ENCODE data around the gene BCL2L14. TPM values are rescaled to one million over a fixed set of nuclear protein-coding genes. Genes with fewer than 3 reads are reported as not detected.

The BCL2L14 gene
- total RNA-seq: 10 to 100 TPM; 13.0 to 13.9 TPM

DNA sequence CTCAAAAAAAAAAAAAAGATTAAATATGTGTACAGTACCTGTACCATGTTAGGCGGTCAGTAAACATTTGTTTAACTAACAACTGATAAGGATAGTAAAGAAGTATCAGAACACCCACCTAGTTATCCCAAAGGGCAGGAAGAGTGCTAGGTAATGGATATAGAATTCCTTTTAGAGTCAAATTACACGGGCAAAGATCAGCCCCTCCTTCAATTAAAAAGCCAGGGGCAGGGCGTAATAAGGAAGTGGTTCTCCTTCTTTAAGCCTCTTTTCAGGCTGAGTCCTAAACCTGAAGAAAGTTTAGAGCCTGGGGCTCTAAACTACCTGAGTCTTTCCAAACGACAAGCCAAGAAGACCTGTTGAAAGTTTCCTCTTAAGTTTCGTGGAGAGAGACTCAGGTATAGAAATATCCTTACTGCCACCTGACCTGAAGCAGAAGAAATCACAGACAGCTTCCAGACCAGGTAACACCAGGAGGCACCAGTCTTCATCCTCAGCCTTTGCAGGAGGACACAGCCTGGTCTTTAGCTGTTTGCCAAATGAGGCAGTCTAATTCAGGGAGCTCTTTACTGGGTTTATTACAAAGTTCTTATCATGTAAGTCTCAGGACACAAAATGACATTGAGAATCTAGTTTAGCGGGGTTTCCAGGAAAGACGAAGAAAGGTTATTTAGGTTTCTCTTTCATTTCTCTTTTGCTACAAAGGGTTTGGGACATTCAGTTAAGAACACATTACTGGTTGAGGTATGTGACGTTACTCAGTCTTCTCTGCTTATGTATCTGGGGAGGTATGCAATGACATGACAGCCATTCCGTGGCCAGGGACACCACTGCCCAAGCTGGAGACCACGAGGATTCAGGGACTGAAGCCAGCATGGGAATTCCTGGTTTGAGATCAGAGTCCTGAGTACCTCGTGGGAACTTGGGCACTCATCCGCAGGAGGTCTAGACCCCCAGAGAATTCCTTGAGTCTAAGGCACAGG, at the start of gene BCL2L14:
TSS of gene BCL2L14 (plus strand) at position 266 of the 983 bp plus-strand sequence. CDS start 8,367 bp downstream, outside the sequence.
- Mint-ChIP-seq H3K27me3 (peaks cover 2% of the 10 kb centered on the region), H3K27ac (peak within 1 kb of the TSS; percentile 89), H3K9me3 (no peaks in the 10 kb centered on the region), H3K36me3 (ENCODE audit: low read depth) (peaks cover 6% of the 10 kb centered on the region), H3K4me3 (peak within 1 kb of the TSS; percentile 83), H3K4me1 (peaks cover 29% of the 10 kb centered on the region)
- POLR2A ChIA-PET: interaction anchor here (0.6 to 2.6 kb wide), 19 partner anchors 13 to 899 kb away, joined by 3 to 21 read pairs (median 4); partner anchors contain the start of genes BORCS5 and ETV6
- CTCF ChIA-PET: interaction anchor here (0.9 to 2.6 kb wide), 7 partner anchors 12 to 491 kb away, joined by 3 to 12 read pairs (median 6); partner anchors contain the start of gene BORCS5
- peak; percentile 38 for DNase-seq

GRCh38 chr12:12022306-12022936, 48.3 kb upstream of the BCL2L14 start:
- DNase-seq: no peak
- ChIA-PET CTCF (interaction anchor here (1.9 kb wide), 1 partner anchor 10 kb away, joined by 11 read pairs; no protein-coding TSS in a partner anchor), POLR2A (interaction anchor here (1.1 kb wide), 1 partner anchor 13 kb away, joined by 3 read pairs; no protein-coding TSS in a partner anchor)
- H3K4me1 Mint-ChIP-seq: peaks cover 38% of the 10 kb centered on the region
- H3K4me3 Mint-ChIP-seq: no peak overlapping the region
- peaks cover 16% of the 10 kb centered on the region for H3K36me3 Mint-ChIP-seq (ENCODE audit: low read depth)
- no peak overlapping the region for H3K27ac Mint-ChIP-seq
- peaks cover 8% of the 10 kb centered on the region for H3K9me3 Mint-ChIP-seq
- H3K27me3 Mint-ChIP-seq: no peaks in the 10 kb centered on the region

- ChIA-PET CTCF (interaction anchor here (1.9 kb wide), 1 partner anchor 9 kb away, joined by 11 read pairs; no protein-coding TSS in a partner anchor), POLR2A (no interaction called here)
- no peak overlapping the region for H3K4me3 Mint-ChIP-seq
- H3K4me1 Mint-ChIP-seq: peaks cover 37% of the 10 kb centered on the region
- DNase-seq: no peak
- peaks cover 12% of the 10 kb centered on the region for H3K9me3 Mint-ChIP-seq
- peak overlapping the region; percentile 1 for H3K27ac Mint-ChIP-seq
- H3K27me3 Mint-ChIP-seq: no peaks in the 10 kb centered on the region
- peaks cover 19% of the 10 kb centered on the region for H3K36me3 Mint-ChIP-seq (ENCODE audit: low read depth)
Observed at GRCh38 chr12:12023456-12023855, 47.3 kb upstream of the BCL2L14 start.

GRCh38 chr12:12024911-12025682, 45.6 kb upstream of the BCL2L14 start:
- Mint-ChIP-seq H3K4me3 (peak overlapping the region; percentile 28), H3K27ac (peak overlapping the region; percentile 74)
- POLR2A ChIA-PET: interaction anchor here (1.1 to 2.4 kb wide), 5 partner anchors 12 to 446 kb away, joined by 3 to 19 read pairs (median 4); partner anchors contain the start of gene ETV6

DNA sequence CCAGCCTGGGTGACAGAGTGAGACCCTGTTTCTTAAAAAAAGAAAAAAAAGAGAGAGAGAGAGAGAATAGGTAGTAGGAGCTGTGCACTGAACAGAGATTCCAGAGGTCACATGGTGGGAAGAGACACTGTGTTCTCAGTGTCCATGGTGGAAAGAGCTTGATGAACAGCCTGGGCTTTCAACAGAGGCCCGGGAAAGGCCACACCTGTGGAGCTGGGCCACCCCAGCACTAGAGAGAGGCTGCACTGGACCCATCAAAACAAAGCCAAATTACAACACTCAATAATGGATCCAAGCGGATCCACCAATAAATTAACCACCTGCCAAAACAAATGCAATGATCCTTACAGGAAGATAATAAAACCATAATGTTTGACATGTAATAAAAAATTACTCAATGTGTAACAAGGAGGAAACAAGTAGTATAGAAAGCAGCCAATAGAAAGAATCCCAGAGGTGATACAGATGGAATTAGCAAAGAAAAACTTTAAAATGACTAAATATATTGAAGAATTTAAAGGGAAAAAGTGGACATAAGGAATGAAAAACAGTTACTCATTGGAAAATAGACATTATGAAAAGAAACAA, 44.8 kb upstream of the BCL2L14 start:
- no peak overlapping the region for H3K27ac Mint-ChIP-seq
- ChIA-PET CTCF (interaction anchor here (1.9 kb wide), 1 partner anchor 16 kb away, joined by 7 read pairs; no protein-coding TSS in a partner anchor), POLR2A (interaction anchor here (1.6 to 2.4 kb wide), 4 partner anchors 13 to 376 kb away, joined by 4 to 19 read pairs (median 6); partner anchors contain the start of gene ETV6)
- no peak for DNase-seq
- peaks cover 19% of the 10 kb centered on the region for H3K36me3 Mint-ChIP-seq (ENCODE audit: low read depth)
- peaks cover 40% of the 10 kb centered on the region for H3K4me1 Mint-ChIP-seq
- peaks cover 12% of the 10 kb centered on the region for H3K9me3 Mint-ChIP-seq
- H3K27me3 Mint-ChIP-seq: no peaks in the 10 kb centered on the region
- no peak overlapping the region for H3K4me3 Mint-ChIP-seq

More at GRCh38 chr12:12024911-12025682, 45.6 kb upstream of the BCL2L14 start:
- CTCF ChIA-PET: interaction anchor here (0.6 to 1.9 kb wide), 2 partner anchors 15 to 216 kb away, joined by 3 to 7 read pairs; no protein-coding TSS in a partner anchor
- Mint-ChIP-seq H3K9me3 (peaks cover 12% of the 10 kb centered on the region), H3K36me3 (ENCODE audit: low read depth) (peaks cover 19% of the 10 kb centered on the region), H3K27me3 (no peaks in the 10 kb centered on the region), H3K4me1 (peaks cover 40% of the 10 kb centered on the region)
- peak; percentile 67 for DNase-seq

DNA sequence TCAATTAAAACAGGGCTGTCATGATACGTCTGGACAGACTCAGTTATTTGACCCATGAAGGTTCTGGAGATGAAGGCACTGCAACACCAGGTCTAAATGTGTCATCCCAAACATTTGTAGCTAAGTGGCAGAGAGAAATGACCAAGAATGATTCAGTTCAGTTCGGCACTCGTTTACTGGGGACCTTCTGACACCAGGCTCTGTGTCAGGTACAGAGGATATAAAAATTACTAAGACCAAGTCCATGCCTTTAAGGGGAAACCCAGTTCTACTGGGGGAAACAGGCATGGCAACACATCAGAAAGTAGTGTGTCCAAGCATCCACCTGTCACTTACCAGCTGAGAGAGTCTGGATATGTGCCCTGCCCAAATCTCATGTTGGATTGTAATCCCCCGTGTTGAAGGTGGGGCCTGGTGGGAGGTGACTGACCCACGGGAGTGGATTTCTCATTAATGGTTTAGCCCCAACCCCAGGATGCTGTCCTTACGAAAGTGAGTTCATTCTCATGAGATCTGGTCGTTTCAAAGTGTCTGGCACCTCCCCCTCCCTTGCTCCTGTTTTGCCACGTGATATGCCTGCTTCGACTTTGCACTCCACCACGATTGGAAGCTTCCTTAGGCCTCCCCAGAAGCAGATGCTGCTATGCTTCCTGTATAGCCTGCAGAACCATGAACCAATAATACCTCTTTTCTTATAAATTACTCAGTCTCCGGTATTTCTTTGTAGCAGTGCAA, 41.9 kb upstream of the BCL2L14 start:
- DNase-seq: no peak
- POLR2A ChIA-PET: interaction anchor here (1.3 kb wide), 1 partner anchor 328 kb away, joined by 3 read pairs; the partner anchor contains the start of gene BORCS5
- Mint-ChIP-seq H3K4me3 (no peak overlapping the region), H3K27ac (no peak overlapping the region), H3K9me3 (peaks cover 12% of the 10 kb centered on the region), H3K4me1 (peaks cover 46% of the 10 kb centered on the region), H3K27me3 (no peaks in the 10 kb centered on the region), H3K36me3 (ENCODE audit: low read depth) (peaks cover 19% of the 10 kb centered on the region)
- CTCF ChIA-PET: no interaction called here

DNA sequence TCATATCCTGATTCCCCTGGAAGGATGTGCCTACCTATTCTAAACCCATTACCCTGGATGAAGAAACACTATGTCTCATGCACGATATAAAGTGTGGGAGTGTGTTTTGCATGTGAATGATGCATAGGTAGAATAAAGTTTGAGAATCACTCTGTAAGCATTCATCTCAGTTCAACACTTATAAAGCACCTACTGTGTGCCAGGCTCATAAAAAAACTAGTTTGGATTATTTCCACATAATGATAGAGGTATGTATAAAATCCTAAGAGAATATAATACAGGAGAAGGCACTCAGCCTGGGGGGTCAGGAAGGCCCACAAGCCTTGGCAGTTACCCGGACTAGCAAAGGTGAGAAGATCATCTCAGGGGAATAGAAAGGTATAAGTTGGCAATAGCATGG, 41.1 kb upstream of the BCL2L14 start:
- Mint-ChIP-seq H3K4me1 (peaks cover 38% of the 10 kb centered on the region), H3K27ac (no peak overlapping the region), H3K27me3 (no peaks in the 10 kb centered on the region), H3K4me3 (no peak overlapping the region), H3K9me3 (peaks cover 12% of the 10 kb centered on the region), H3K36me3 (ENCODE audit: low read depth) (peaks cover 19% of the 10 kb centered on the region)
- ChIA-PET CTCF (no interaction called here), POLR2A (interaction anchor here (1.3 kb wide), 1 partner anchor 327 kb away, joined by 3 read pairs; the partner anchor contains the start of gene BORCS5)
- no peak for DNase-seq

DNA sequence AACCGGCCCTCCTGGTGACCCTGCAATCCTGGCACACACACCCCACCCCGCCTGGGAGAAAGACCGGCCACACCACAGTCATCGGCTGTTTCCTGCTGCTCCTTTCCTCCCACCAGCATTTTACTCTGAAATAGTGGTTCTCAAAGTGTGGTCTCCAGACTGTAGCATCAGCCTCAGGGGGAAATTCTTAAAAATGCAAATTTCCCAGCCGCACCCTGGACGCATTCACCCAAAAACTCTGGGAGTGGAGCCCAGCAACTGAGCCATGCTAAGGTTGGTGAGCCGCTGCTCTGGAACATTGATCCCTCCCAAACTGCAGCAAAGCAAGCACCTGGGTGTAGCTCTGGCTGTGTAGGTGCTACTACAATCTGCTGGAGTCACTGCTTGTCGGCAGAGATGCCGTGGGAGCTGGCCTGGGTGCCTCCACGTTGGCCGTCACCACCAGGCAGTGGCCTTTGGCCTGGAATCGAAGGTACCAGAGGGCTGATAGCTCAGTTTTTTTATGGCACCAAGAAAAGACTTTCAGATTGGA, 38.4 kb upstream of the BCL2L14 start:
- no peaks in the 10 kb centered on the region for H3K27me3 Mint-ChIP-seq
- POLR2A ChIA-PET: interaction anchor here (0.8 to 4.2 kb wide), 11 partner anchors 22 to 684 kb away, joined by 3 to 28 read pairs (median 5); partner anchors contain the start of gene ETV6
- DNase-seq: no peak
- CTCF ChIA-PET: interaction anchor here (0.7 to 8.1 kb wide), 41 partner anchors 9 to 671 kb away, joined by 3 to 234 read pairs (median 4); no protein-coding TSS in a partner anchor
- peaks cover 25% of the 10 kb centered on the region for H3K4me1 Mint-ChIP-seq
- peaks cover 5% of the 10 kb centered on the region for H3K9me3 Mint-ChIP-seq
- peaks cover 4% of the 10 kb centered on the region for H3K36me3 Mint-ChIP-seq (ENCODE audit: low read depth)
- H3K4me3 Mint-ChIP-seq: peak overlapping the region; percentile 62
- H3K27ac Mint-ChIP-seq: peak overlapping the region; percentile 69

DNA sequence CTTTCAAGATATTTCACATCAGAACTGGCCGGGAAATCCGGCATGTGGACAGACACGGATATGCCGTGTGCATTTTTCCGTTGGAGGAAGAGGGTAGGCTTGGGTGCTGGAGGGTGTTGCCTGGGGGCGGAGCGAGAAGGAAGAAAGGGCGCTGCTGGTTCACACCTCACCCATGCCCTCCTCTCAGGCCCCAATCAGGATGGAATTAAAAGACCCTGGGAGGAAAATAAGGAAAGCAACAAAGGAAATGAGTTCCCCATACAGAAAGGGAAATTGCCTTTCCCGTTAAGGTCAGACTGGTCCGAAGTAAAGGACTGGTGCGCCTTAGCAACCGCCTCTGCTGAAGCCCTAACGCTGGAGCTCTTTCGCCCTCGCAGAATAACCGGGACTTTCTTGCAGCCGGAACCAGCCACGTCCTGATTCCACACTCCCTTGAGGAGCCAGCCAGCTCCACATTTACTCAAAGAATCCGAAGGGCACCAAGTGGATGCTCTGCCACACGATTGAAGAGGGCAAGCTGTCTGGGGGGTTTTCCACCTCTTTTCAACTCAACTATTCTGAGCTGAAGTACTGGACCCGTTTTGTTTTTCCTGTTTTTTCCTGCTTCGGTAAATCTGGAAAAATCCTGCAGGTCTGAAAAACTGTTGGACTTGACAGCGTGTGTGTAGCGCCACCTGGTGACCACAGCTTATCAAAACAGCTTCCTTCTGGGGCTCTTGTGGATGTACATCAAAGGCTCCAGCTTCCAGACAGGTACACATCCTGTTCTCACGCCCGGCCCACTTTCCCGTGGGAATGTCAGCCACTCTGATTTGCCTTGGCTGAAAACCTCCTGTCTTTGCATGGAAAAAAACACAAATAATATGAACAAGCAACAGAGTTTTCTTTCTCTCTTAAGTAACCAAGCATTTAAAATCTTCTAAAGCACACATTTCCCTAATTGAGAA, 37.6 kb upstream of the BCL2L14 start:
- peak; percentile 77 for DNase-seq
- Mint-ChIP-seq H3K9me3 (no peaks in the 10 kb centered on the region), H3K27me3 (no peaks in the 10 kb centered on the region), H3K4me3 (peak overlapping the region; percentile 62), H3K4me1 (peaks cover 25% of the 10 kb centered on the region), H3K27ac (peak overlapping the region; percentile 69), H3K36me3 (ENCODE audit: low read depth) (no peaks in the 10 kb centered on the region)
- CTCF ChIA-PET: interaction anchor here (0.6 to 8.1 kb wide), 68 partner anchors 8 to 704 kb away, joined by 3 to 234 read pairs (median 4); partner anchors contain the start of gene LRP6
- POLR2A ChIA-PET: interaction anchor here (0.8 to 4.2 kb wide), 11 partner anchors 23 to 683 kb away, joined by 3 to 28 read pairs (median 5); partner anchors contain the start of gene ETV6

DNA sequence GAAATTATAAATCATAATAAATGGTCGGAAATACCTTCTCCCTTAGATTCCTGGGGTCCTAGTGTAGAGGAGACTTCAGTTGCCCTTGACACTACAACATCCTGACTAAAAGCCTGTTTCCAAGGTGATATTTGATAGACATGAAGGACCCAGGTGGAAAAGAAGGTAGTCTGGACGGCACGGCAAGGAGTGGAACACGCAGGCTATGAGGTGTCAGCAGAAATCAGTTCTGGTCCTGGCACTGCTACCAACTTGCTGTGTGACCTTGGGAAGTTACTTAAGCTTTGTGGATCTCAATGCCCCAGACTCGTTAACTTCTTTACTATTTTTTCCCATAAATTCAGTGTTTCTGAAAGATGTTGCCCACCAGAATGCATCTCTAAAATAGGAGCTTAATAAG, 36.9 kb upstream of the BCL2L14 start:
- H3K4me3 Mint-ChIP-seq: no peak overlapping the region
- no peaks in the 10 kb centered on the region for H3K9me3 Mint-ChIP-seq
- DNase-seq: no peak
- ChIA-PET POLR2A (interaction anchor here (1.2 to 4.2 kb wide), 7 partner anchors 24 to 453 kb away, joined by 3 to 28 read pairs (median 6); partner anchors contain the start of gene ETV6), CTCF (interaction anchor here (0.6 to 8.1 kb wide), 47 partner anchors 8 to 537 kb away, joined by 3 to 234 read pairs (median 4); partner anchors contain the start of gene LRP6)
- peaks cover 22% of the 10 kb centered on the region for H3K4me1 Mint-ChIP-seq
- no peaks in the 10 kb centered on the region for H3K36me3 Mint-ChIP-seq (ENCODE audit: low read depth)
- no peak overlapping the region for H3K27ac Mint-ChIP-seq
- H3K27me3 Mint-ChIP-seq: no peaks in the 10 kb centered on the region
